ENCODE data around the gene GRM6.

GRCh38 chr5:178993236-178993765, 1.8 kb downstream of the GRM6 start:
- TF ChIP-seq FOXJ3 (CRISPR knock-in tag; IDR thresholded peaks at IDR 0.05; ENCODE audit: borderline replicate concordance) (no peak), ATF1 (CRISPR knock-in tag; IDR thresholded peaks at IDR 0.05) (no peak), ZNF281 (CRISPR knock-in tag; IDR thresholded peaks at IDR 0.05) (no peak), CTCF (IDR thresholded peaks at IDR 0.05) (no peak), NR3C1 (CRISPR knock-in tag; conservative IDR thresholded peaks at IDR 0.05; ENCODE audit: low read depth) (no peak), ZBTB43 (CRISPR knock-in tag; IDR thresholded peaks at IDR 0.05) (no peak), PRRX2 (CRISPR knock-in tag; IDR thresholded peaks at IDR 0.05) (no peak)

Data from WTC11 (cell line).